GM11168 (cell line): ENCODE data around the gene RUBCN.
"Not testable (repeated sequence)": the region's sequence is repeated elsewhere in the genome, so short reads cannot be mapped to it uniquely, and the experiment has no call there.

Experiments
- in situ Hi-C: fragments of 300-500 bp; cut with MboI; formaldehyde crosslinking; loops from one replicate; pipeline ENCODE4 v1.12.0; 2022; ENCODE audit warnings: low sequenced_read_pairs; ENCODE audit not compliant: unreplicated experiment

Gene RUBCN

GRCh38 chr3:197627158-197627771, 109.4 kb downstream of the RUBCN start:
- in situ Hi-C loops = not testable (repeated sequence)

- in situ Hi-C loops = not testable (repeated sequence)
Observed at GRCh38 chr3:197626404-197627157, 110.1 kb downstream of the RUBCN start.

- in situ Hi-C loops = not testable (repeated sequence)
Observed at GRCh38 chr3:197621478-197621877, 115.2 kb downstream of the RUBCN start.
